H9 (cell line): ENCODE measurements around the gene ALDH3A2. TPM values are rescaled to one million over a fixed set of nuclear protein-coding genes. Genes with fewer than 3 reads are reported as not detected.

ENCODE experiments used
- DNase-seq: peaks from one replicate; pipeline ENCODE4 v3.0.0-alpha.2; 2017
- H2AFZ ChIP-seq: one replicate; pipeline ENCODE4 v1.6.1; 2013; ENCODE audit warnings: mild to moderate bottlenecking, low read length, control low read depth, moderate library complexity
- H2AK5ac ChIP-seq: 2 replicates; pipeline ENCODE4 v1.6.1; 2013; ENCODE audit warnings: low read length, control low read depth, mixed read lengths; ENCODE audit not compliant: insufficient read length
- H2BK120ac ChIP-seq: one replicate; pipeline ENCODE4 v1.6.1; 2013; ENCODE audit warnings: low read depth, mild to moderate bottlenecking, low read length, control low read depth, inconsistent platforms; ENCODE audit not compliant: poor library complexity, severe bottlenecking
- H2BK12ac ChIP-seq: 2 replicates; pipeline ENCODE4 v1.6.1; 2013; ENCODE audit warnings: low read length, control low read depth, mixed read lengths, low read depth; ENCODE audit not compliant: insufficient read length
- H2BK15ac ChIP-seq: 2 replicates; pipeline ENCODE4 v1.6.1; 2013; ENCODE audit warnings: low read depth, low read length, control low read depth
- H2BK20ac ChIP-seq: one replicate; pipeline ENCODE4 v1.6.1; 2013; ENCODE audit warnings: low read depth, mild to moderate bottlenecking, low read length, control low read depth, inconsistent platforms; ENCODE audit not compliant: poor library complexity, severe bottlenecking
- H2BK5ac ChIP-seq: 2 replicates; pipeline ENCODE4 v1.6.1; 2013; ENCODE audit warnings: low read length, control low read depth, mixed read lengths; ENCODE audit not compliant: insufficient read length
- H3K14ac ChIP-seq: 2 replicates; pipeline ENCODE4 v1.6.1; 2013; ENCODE audit warnings: low read length, control low read depth; ENCODE audit not compliant: insufficient read depth
- H3K18ac ChIP-seq: 2 replicates; pipeline ENCODE4 v1.6.1; 2013; ENCODE audit warnings: low read depth, mild to moderate bottlenecking, mixed read lengths, low read length, control low read depth; ENCODE audit not compliant: insufficient read length
- H3K23ac ChIP-seq: 2 replicates; pipeline ENCODE4 v1.6.1; 2013; ENCODE audit warnings: low read length, control low read depth, mixed read lengths, low read depth; ENCODE audit not compliant: insufficient read length
- H3K23me2 ChIP-seq: 2 replicates; pipeline ENCODE4 v1.6.1; 2013; ENCODE audit warnings: low read depth, mild to moderate bottlenecking, mixed read lengths, low read length, control low read depth; ENCODE audit not compliant: insufficient read length, poor library complexity, severe bottlenecking
- H3K27ac ChIP-seq: 2 replicates; pipeline ENCODE4 v1.5.1; 2013; ENCODE audit warnings: low read length, control low read depth, mixed read lengths, low read depth; ENCODE audit not compliant: insufficient read length
- H3K27me3 ChIP-seq: 2 replicates; pipeline ENCODE4 v1.6.1; 2013; ENCODE audit warnings: low read length, control low read depth, inconsistent platforms; ENCODE audit not compliant: insufficient read depth
- H3K4ac ChIP-seq: 2 replicates; pipeline ENCODE4 v1.6.1; 2013; ENCODE audit warnings: low read depth, mild to moderate bottlenecking, control low read depth, inconsistent platforms, low read length, moderate library complexity
- H3K4me1 ChIP-seq: 2 replicates; pipeline ENCODE4 v1.6.1; 2013; ENCODE audit warnings: low read length, control low read depth, inconsistent platforms; ENCODE audit not compliant: insufficient read depth
- H3K4me2 ChIP-seq: 2 replicates; pipeline ENCODE4 v1.6.1; 2013; ENCODE audit warnings: low read length, control low read depth, mixed read lengths; ENCODE audit not compliant: insufficient read length, insufficient read depth
- H3K56ac ChIP-seq: 2 replicates; pipeline ENCODE4 v1.6.1; 2013; ENCODE audit warnings: low read depth, mild to moderate bottlenecking, mixed read lengths, low read length, control low read depth; ENCODE audit not compliant: insufficient read length
- H3K79me1 ChIP-seq: 2 replicates; pipeline ENCODE4 v1.6.1; 2013; ENCODE audit warnings: low read depth, mild to moderate bottlenecking, moderate library complexity, low read length, control low read depth, inconsistent platforms; ENCODE audit not compliant: insufficient read depth, poor library complexity, severe bottlenecking
- H3K79me2 ChIP-seq: 2 replicates; pipeline ENCODE4 v1.6.1; 2013; ENCODE audit warnings: low read length, control low read depth, inconsistent platforms; ENCODE audit not compliant: insufficient read depth
- H3K9ac ChIP-seq: 2 replicates; pipeline ENCODE4 v1.6.1; 2013; ENCODE audit warnings: low read length, control low read depth, mixed read lengths; ENCODE audit not compliant: insufficient read length; ENCODE audit errors: extremely low read depth
- H3K9me3 ChIP-seq: one replicate; pipeline ENCODE4 v1.6.1; 2013; ENCODE audit warnings: low read depth, low read length, inconsistent platforms; ENCODE audit not compliant: control insufficient read depth
- H3T11ph ChIP-seq: one replicate; pipeline ENCODE4 v1.6.1; 2013; ENCODE audit warnings: mild to moderate bottlenecking, low read length, control low read depth, inconsistent platforms
- H4K20me1 ChIP-seq: one replicate; pipeline ENCODE4 v1.6.1; 2013; ENCODE audit not compliant: control insufficient read depth, insufficient read length, insufficient read depth
- H4K5ac ChIP-seq: 2 replicates; pipeline ENCODE4 v1.6.1; 2013; ENCODE audit warnings: low read depth, mild to moderate bottlenecking, mixed read lengths, low read length, control low read depth; ENCODE audit not compliant: insufficient read length
- H4K8ac ChIP-seq: replicated peaks from 2 replicates; pipeline ENCODE4 v1.6.1; 2013; ENCODE audit warnings: low read length, control low read depth, mixed read lengths, low read depth; ENCODE audit not compliant: insufficient read length
- H4K91ac ChIP-seq: 2 replicates; pipeline ENCODE4 v1.6.1; 2013; ENCODE audit warnings: low read depth, mild to moderate bottlenecking, moderate library complexity, mixed read lengths, low read length, control low read depth; ENCODE audit not compliant: insufficient read length
- H3K27ac Mint-ChIP-seq, 3 experiments: 2 replicates in 2 of 3; 3 replicates in 1 of 3; pipeline ENCODE4 v1.8.0; 2020 to 2021; ENCODE audit warnings: mixed read lengths in 3 of 3, mild to moderate bottlenecking in 1 of 3, moderate library complexity in 1 of 3
- H3K27me3 Mint-ChIP-seq: 2 replicates; pipeline ENCODE4 v1.8.0; 2021; ENCODE audit warnings: low read depth, mild to moderate bottlenecking, moderate library complexity, mixed read lengths
- H3K36me3 Mint-ChIP-seq, 3 experiments: 2 replicates in 2 of 3; 3 replicates in 1 of 3; pipeline ENCODE4 v1.8.0; 2020 to 2021; ENCODE audit warnings: low read depth in 3 of 3, mixed read lengths in 3 of 3; ENCODE audit not compliant: insufficient read depth in 1 of 3
- H3K4me1 Mint-ChIP-seq, 2 experiments: 2 replicates each; pipeline ENCODE4 v1.8.0; 2020; ENCODE audit warnings: mixed read lengths in 2 of 2
- H3K4me3 Mint-ChIP-seq, 2 experiments: 2 replicates in 1 of 2; 3 replicates in 1 of 2; pipeline ENCODE4 v1.8.0; 2020 to 2021; ENCODE audit warnings: mild to moderate bottlenecking in 2 of 2, mixed read lengths in 2 of 2, moderate library complexity in 1 of 2
- H3K9me3 Mint-ChIP-seq, 2 experiments: 2 replicates in 1 of 2; 3 replicates in 1 of 2; pipeline ENCODE4 v1.8.0; 2020; ENCODE audit warnings: mild to moderate bottlenecking in 2 of 2, mixed read lengths in 2 of 2, moderate library complexity in 1 of 2
- CTCF ChIP-seq: fragments of 200-600 bp; sonication (generic); conservative IDR thresholded peaks from 3 replicates; pipeline ENCODE4 v1.8.0; 2021; ENCODE audit warnings: antibody characterized with exemption, mild to moderate bottlenecking
- WGBS: extraction: QIAGEN DNeasy Blood & Tissue Kit; methylation state at CpG from one replicate; pipeline ENCODE4 v1.1.7; 2013; ENCODE audit warnings: missing lambda C conversion rate, low lambda C conversion rate, mixed read lengths; ENCODE audit not compliant: insufficient read length; ENCODE audit errors: extremely low coverage; 5-methylcytosine and 5-hydroxymethylcytosine counted together
- total RNA-seq: library from RNA; stranded (reverse); gene quantifications from 2 replicates; pipeline ENCODE4 v1.2.1, GENCODE V29; 2021

The ALDH3A2 gene
- total RNA-seq, 1 experiment from 2014 or later = 100 TPM

- no peaks in the 10 kb centered on the region for H3K4me1 ChIP-seq
- no peak overlapping the region for H4K91ac ChIP-seq
- no peak overlapping the region for H3K27ac ChIP-seq
- no peak overlapping the region for H3K4me3 Mint-ChIP-seq
- H3K56ac ChIP-seq = no peak overlapping the region
- H4K5ac ChIP-seq = no peak overlapping the region
- no peak overlapping the region for H3T11ph ChIP-seq
- no peaks in the 10 kb centered on the region for H4K20me1 ChIP-seq
- H3K4ac ChIP-seq = no peak overlapping the region
- H3K79me2 ChIP-seq = no peaks in the 10 kb centered on the region
- H2BK5ac ChIP-seq = no peak overlapping the region
- no peak for DNase-seq
- no peaks in the 10 kb centered on the region for H3K9me3 Mint-ChIP-seq
- H3K23ac ChIP-seq = no peak overlapping the region
- H3K36me3 Mint-ChIP-seq = no peaks in the 10 kb centered on the region
- no peaks in the 10 kb centered on the region for H3K23me2 ChIP-seq
- H2BK20ac ChIP-seq = no peak overlapping the region
- no peak overlapping the region for H4K8ac ChIP-seq
- H2BK15ac ChIP-seq = no peak overlapping the region
- H3K14ac ChIP-seq = no peak overlapping the region
- H3K27me3 ChIP-seq = no peaks in the 10 kb centered on the region
- no peaks in the 10 kb centered on the region for H3K79me1 ChIP-seq
- H2BK12ac ChIP-seq = no peak overlapping the region
- no CpG with 5 or more reads among the region's 12 CpGs for WGBS
- H3K9me3 ChIP-seq = no peaks in the 10 kb centered on the region
- no peak overlapping the region for H3K4me2 ChIP-seq
- H2AK5ac ChIP-seq = no peak overlapping the region
- peaks cover 12 to 13% of the 10 kb centered on the region in 2 experiments for H3K4me1 Mint-ChIP-seq
- no peaks in the 10 kb centered on the region for H3K27me3 Mint-ChIP-seq
- H2BK120ac ChIP-seq = no peak overlapping the region
- H2AFZ ChIP-seq = no peak overlapping the region
- no peak overlapping the region for H3K27ac Mint-ChIP-seq
- H3K18ac ChIP-seq = no peak overlapping the region
- TF ChIP-seq CTCF = no peak
- H3K9ac ChIP-seq = no peak overlapping the region
These were observed 64.0 kb downstream of the ALDH3A2 start for GRCh38 chr17:19712436-19713004.
